Measurements from ENCODE around the gene PTPN14.

GRCh38 chr1:214420341-214420740 lies 131.1 kb downstream of the PTPN14 start:
- TF ChIP-seq CTCF (IDR thresholded peaks at IDR 0.05; ENCODE audit: borderline replicate concordance, extremely low read depth, low read length, poor library complexity, severe bottlenecking): no peak
- TF ChIP-seq EZH2 (IDR thresholded peaks at IDR 0.05; ENCODE audit: borderline replicate concordance, low read depth, low read length, severe bottlenecking): no peak
